Neuronal stem cell (in vitro differentiated cells): Measurements from ENCODE around the gene PPP1R12A. TPM values are rescaled to one million over a fixed set of nuclear protein-coding genes. Genes with fewer than 3 reads are reported as not detected.

ENCODE experiments used
- DNase-seq: peaks from one replicate; pipeline ENCODE4 v3.0.0-alpha.2; 2013; ENCODE audit warnings: low spot score
- H2AFZ ChIP-seq: one replicate; pipeline ENCODE4 v1.6.1; 2013; ENCODE audit warnings: mild to moderate bottlenecking, low read length, inconsistent platforms
- H2AK5ac ChIP-seq: 2 replicates; pipeline ENCODE4 v1.6.1; 2013; ENCODE audit warnings: low read depth, mild to moderate bottlenecking, inconsistent platforms, low read length, moderate library complexity, mixed read lengths
- H2BK120ac ChIP-seq: 2 replicates; pipeline ENCODE4 v1.6.1; 2013; ENCODE audit warnings: low read depth, mild to moderate bottlenecking, inconsistent platforms, low read length, moderate library complexity, mixed read lengths
- H2BK12ac ChIP-seq: one replicate; pipeline ENCODE4 v1.6.1; 2013; ENCODE audit warnings: low read length, inconsistent platforms
- H2BK15ac ChIP-seq: 2 replicates; pipeline ENCODE4 v1.6.1; 2013; ENCODE audit warnings: mild to moderate bottlenecking, low read length, inconsistent platforms, mixed read lengths
- H2BK5ac ChIP-seq: one replicate; pipeline ENCODE4 v1.6.1; 2013; ENCODE audit warnings: inconsistent platforms, mild to moderate bottlenecking, low read length, moderate library complexity
- H3K14ac ChIP-seq: one replicate; pipeline ENCODE4 v1.6.1; 2013; ENCODE audit warnings: low read length, inconsistent platforms
- H3K18ac ChIP-seq: 2 replicates; pipeline ENCODE4 v1.6.1; 2013; ENCODE audit warnings: low read length, inconsistent platforms
- H3K23ac ChIP-seq: 2 replicates; pipeline ENCODE4 v1.6.1; 2013; ENCODE audit warnings: low read depth, mild to moderate bottlenecking, mixed read lengths, low read length, inconsistent platforms; ENCODE audit not compliant: poor library complexity
- H3K27ac ChIP-seq: replicated peaks from 3 replicates; pipeline ENCODE4 v1.5.1; 2013; ENCODE audit warnings: low read length, inconsistent platforms
- H3K27me3 ChIP-seq, 3 experiments: 2 replicates each; pipeline ENCODE4 v1.6.1; 2013; ENCODE audit warnings: low read length in 3 of 3, mild to moderate bottlenecking in 2 of 3, inconsistent platforms in 1 of 3, low read depth in 1 of 3, mixed read lengths in 1 of 3, moderate library complexity in 1 of 3; ENCODE audit not compliant: control insufficient read depth in 3 of 3, insufficient read depth in 3 of 3
- H3K36me3 ChIP-seq, 2 donors: replicated peaks in 1 of 2; 2 replicates each; pipeline ENCODE4 v1.6.1; 2013; ENCODE audit warnings: low read length in 2 of 2; ENCODE audit not compliant: control insufficient read depth in 2 of 2, insufficient read depth in 2 of 2
- H3K4ac ChIP-seq: 2 replicates; pipeline ENCODE4 v1.6.1; 2013; ENCODE audit warnings: inconsistent platforms, mild to moderate bottlenecking, low read length, moderate library complexity
- H3K4me1 ChIP-seq, 2 donors: 1 replicate in 1 of 2; 2 replicates in 1 of 2; pipeline ENCODE4 v1.6.1; 2013; ENCODE audit warnings: low read length in 2 of 2, low read depth in 1 of 2; ENCODE audit not compliant: control insufficient read depth in 2 of 2, insufficient read depth in 1 of 2
- H3K4me2 ChIP-seq: one replicate; pipeline ENCODE4 v1.6.1; 2013; ENCODE audit warnings: mild to moderate bottlenecking, low read length, inconsistent platforms; ENCODE audit not compliant: insufficient read depth, poor library complexity, severe bottlenecking
- H3K4me3 ChIP-seq, 2 donors: 2 replicates each; pipeline ENCODE4 v1.5.1; 2013; ENCODE audit warnings: low read length in 2 of 2, mild to moderate bottlenecking in 2 of 2, inconsistent platforms in 1 of 2, moderate library complexity in 1 of 2
- H3K79me1 ChIP-seq: one replicate; pipeline ENCODE4 v1.6.1; 2013; ENCODE audit warnings: low read depth, mild to moderate bottlenecking, inconsistent platforms, low read length, moderate library complexity
- H3K9ac ChIP-seq: one replicate; pipeline ENCODE4 v1.6.1; 2013; ENCODE audit warnings: mild to moderate bottlenecking, low read depth, low read length, inconsistent platforms; ENCODE audit not compliant: poor library complexity
- H3K9me3 ChIP-seq, 2 donors: replicated peaks in 1 of 2; 2 replicates each; pipeline versions ENCODE3 to v1.6.1; 2013; ENCODE audit warnings: low read length in 2 of 2, mild to moderate bottlenecking in 2 of 2, inconsistent platforms in 1 of 2, low read depth in 1 of 2, mixed read lengths in 1 of 2, moderate library complexity in 1 of 2; ENCODE audit not compliant: control insufficient read depth in 2 of 2, insufficient read depth in 1 of 2
- H4K8ac ChIP-seq: one replicate; pipeline ENCODE4 v1.6.1; 2013; ENCODE audit warnings: low read depth, mild to moderate bottlenecking, inconsistent platforms, low read length, moderate library complexity
- H4K91ac ChIP-seq: one replicate; pipeline ENCODE4 v1.6.1; 2013; ENCODE audit warnings: low read length, low read depth, mild to moderate bottlenecking, inconsistent platforms; ENCODE audit not compliant: poor library complexity
- WGBS, 2 donors: extraction: QIAGEN DNeasy Blood & Tissue Kit; methylation state at CpG; one replicate each; pipeline ENCODE4 v1.1.7; 2013; ENCODE audit warnings: missing lambda C conversion rate in 2 of 2, mixed read lengths in 1 of 2; ENCODE audit not compliant: insufficient read length in 2 of 2, insufficient replicate concordance in 1 of 2; ENCODE audit errors: extremely low coverage in 2 of 2; 5-methylcytosine and 5-hydroxymethylcytosine counted together
- polyA plus RNA-seq, 2 experiments: library from polyadenylated mRNA; stranded (reverse); fragments of 200-250 nt; gene quantifications; one replicate each; pipeline ENCODE4 v1.2.3, GENCODE V29; 2013

PPP1R12A gene
- 119 TPM for polyA plus RNA-seq (2013, experiment 1 of 2)
- polyA plus RNA-seq (2013, experiment 2 of 2), result 120 TPM

DNA sequence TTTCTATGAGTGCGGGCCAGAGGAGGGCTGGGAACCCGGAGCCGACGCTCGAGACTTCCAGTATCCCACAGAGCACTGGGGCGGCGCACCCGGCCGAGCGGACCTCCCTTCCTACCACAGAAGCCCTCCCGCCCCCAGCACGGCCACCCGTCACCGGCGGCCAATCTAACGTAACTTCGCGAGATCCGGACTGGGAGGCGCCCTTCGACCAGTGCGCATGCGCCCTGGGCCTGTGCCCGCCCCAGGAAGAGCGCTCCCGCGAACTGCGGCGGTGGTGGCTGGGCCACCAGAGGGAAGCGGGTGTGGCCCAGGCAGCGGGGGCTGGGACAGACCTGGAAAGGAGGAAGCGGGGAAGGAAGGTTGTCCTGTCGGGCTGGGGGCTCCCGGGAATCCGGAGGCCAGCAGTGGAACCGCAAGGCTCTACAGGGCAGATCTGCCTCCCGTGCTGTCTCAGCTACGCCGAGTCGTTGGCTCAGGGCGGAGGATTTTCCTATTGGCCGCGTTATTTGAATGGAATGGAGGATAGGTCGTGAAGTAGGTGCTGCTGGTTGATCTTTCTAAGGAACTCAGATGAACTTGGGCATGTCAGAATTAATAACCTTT lies at the start of gene PPP1R12A:
PPP1R12A (minus strand) TSS at position 77 of the 603 bp plus-strand sequence. CDS start 166 bp downstream, outside the sequence.
- Histone ChIP-seq H2BK15ac (peak within 1 kb of the TSS; percentile 100), H3K4ac (peak within 1 kb of the TSS; percentile 37), H4K8ac (no peak within 1 kb of the TSS), H3K4me3 (peak within 1 kb of the TSS; percentile 94 to 97), H3K23ac (peak within 1 kb of the TSS; percentile 100), H2BK12ac (peak within 1 kb of the TSS; percentile 73), H3K4me1 (peaks cover 0 to 11% of the 10 kb centered on the region in 2 donors), H2AFZ (peak within 1 kb of the TSS; percentile 95), H3K36me3 (peaks cover 0 to 6% of the 10 kb centered on the region in 2 donors), H4K91ac (peak within 1 kb of the TSS; percentile 72), H3K4me2 (peak within 1 kb of the TSS; percentile 58), H2BK120ac (peak within 1 kb of the TSS; percentile 87), H3K9me3 (no peaks in the 10 kb centered on the region), H3K18ac (peak within 1 kb of the TSS; percentile 100), H2AK5ac (peak within 1 kb of the TSS; percentile 99), H3K79me1 (peaks cover 3% of the 10 kb centered on the region), H3K27ac (peak within 1 kb of the TSS; percentile 99), H2BK5ac (peak within 1 kb of the TSS; percentile 95), H3K27me3 (no peaks in the 10 kb centered on the region), H3K9ac (peak within 1 kb of the TSS; percentile 100), H3K14ac (peak within 1 kb of the TSS; percentile 100)
- DNase-seq, result peak; percentile 98
- WGBS, 2 donors, result no CpG with 5 or more reads among the region's 44 CpGs

DNA sequence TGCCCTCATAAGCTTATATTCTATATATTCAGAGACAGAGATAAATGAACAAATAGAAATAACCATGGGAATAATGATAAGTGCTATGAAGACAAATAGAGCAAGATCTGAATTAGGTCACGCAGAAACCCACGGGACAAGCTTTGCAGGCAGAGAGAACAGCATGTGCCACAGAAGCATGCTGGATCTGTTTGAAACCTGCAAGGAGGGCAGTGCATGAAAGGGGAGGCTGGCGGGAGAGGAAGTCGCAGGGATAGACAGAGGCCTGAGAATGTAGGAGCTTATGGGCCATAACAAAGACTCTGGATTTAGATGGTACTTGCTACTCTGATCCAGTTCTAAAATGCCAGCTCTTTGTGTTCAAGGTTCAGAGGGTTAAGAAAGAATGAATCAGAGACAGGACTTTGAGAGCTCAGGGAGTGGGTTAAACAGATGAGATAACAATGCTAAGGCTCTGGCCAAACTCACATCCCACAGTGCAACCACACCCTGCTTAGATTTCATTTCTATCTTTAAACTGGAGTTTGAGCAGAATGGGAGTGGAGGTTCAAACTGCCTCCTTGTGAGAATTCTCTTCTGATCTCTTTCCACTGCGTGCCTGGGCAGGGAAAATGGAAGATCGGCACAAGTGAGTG lies 49.2 kb upstream of the PPP1R12A start:
- no peak overlapping the region for H3K18ac ChIP-seq
- no peak overlapping the region for H3K4me2 ChIP-seq
- H3K14ac ChIP-seq, result no peak overlapping the region
- H3K36me3 ChIP-seq, result no peaks in the 10 kb centered on the region
- peaks cover 0 to 4% of the 10 kb centered on the region in 2 donors for H3K4me1 ChIP-seq
- no peak for DNase-seq
- H3K79me1 ChIP-seq, result no peaks in the 10 kb centered on the region
- H3K9ac ChIP-seq, result no peak overlapping the region
- no peak overlapping the region for H2BK15ac ChIP-seq
- H2AFZ ChIP-seq, result peak overlapping the region; percentile 70
- H2AK5ac ChIP-seq, result no peak overlapping the region
- H3K4me3 ChIP-seq, result no peak overlapping the region
- no peak overlapping the region for H2BK120ac ChIP-seq
- no peak overlapping the region for H3K4ac ChIP-seq
- H3K9me3 ChIP-seq, result no peaks in the 10 kb centered on the region
- no peak overlapping the region for H3K23ac ChIP-seq
- no peak overlapping the region for H3K27ac ChIP-seq
- no peak overlapping the region for H2BK5ac ChIP-seq
- H4K8ac ChIP-seq, result no peak overlapping the region
- no peaks in the 10 kb centered on the region for H3K27me3 ChIP-seq
- no peak overlapping the region for H2BK12ac ChIP-seq
- H4K91ac ChIP-seq, result no peak overlapping the region
- WGBS, 2 donors, result no CpG with 5 or more reads among the region's 6 CpGs

DNA sequence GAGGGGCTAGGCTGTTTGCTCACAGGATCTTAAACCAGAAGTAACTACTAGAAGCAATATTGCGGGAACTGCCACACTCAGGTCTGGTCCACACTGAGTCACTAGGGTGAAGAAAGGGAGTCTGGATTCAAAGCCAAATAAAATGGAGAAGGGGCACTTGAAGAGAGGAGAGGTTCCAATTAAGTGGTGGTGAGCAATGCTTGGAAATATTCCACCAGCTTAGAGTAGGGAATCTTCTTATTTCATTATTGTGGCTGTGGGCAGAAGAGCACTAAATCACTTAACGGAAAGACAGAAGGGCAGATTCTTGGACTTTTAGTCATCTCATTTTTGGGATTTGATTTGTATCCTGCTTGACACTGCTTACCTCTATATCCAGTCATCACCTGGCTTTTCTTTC lies 48.6 kb upstream of the PPP1R12A start:
- Histone ChIP-seq H2BK12ac (no peak overlapping the region), H3K27me3 (no peaks in the 10 kb centered on the region), H3K4me2 (no peak overlapping the region), H4K8ac (no peak overlapping the region), H3K27ac (no peak overlapping the region), H2AFZ (no peak overlapping the region), H3K23ac (no peak overlapping the region), H3K18ac (no peak overlapping the region), H4K91ac (no peak overlapping the region), H3K4ac (no peak overlapping the region), H3K14ac (no peak overlapping the region), H2BK15ac (no peak overlapping the region), H3K4me3 (no peak overlapping the region), H3K9me3 (no peaks in the 10 kb centered on the region), H2AK5ac (no peak overlapping the region), H3K36me3 (no peaks in the 10 kb centered on the region), H2BK5ac (no peak overlapping the region), H2BK120ac (no peak overlapping the region), H3K4me1 (peaks cover 0 to 4% of the 10 kb centered on the region in 2 donors), H3K79me1 (no peaks in the 10 kb centered on the region), H3K9ac (no peak overlapping the region)
- DNase-seq, result no peak
- WGBS, 2 donors, result no CpG with 5 or more reads among the region's 2 CpGs
